HEK293 (cell line): Measurements from ENCODE around the gene PSG7.
"Not testable (repeated sequence)": the region's sequence is repeated elsewhere in the genome, so short reads cannot be mapped to it uniquely, and the experiment has no call there.

Experiments used
- CTCF ChIP-seq: fragments of 450-650 bp; formaldehyde crosslinking; IDR thresholded peaks from 2 replicates; pipeline ENCODE4 v1.5.1; 2016; ENCODE audit warnings: missing biosample characterization, missing genetic modification characterization
- HOXA7 ChIP-seq: sonication (generic); formaldehyde crosslinking; IDR thresholded peaks from 2 replicates; pipeline ENCODE4 v1.8.1; 2022; ENCODE audit warnings: missing genetic modification reagents, borderline replicate concordance
- PRDM1 ChIP-seq: fragments of 450-650 bp; formaldehyde crosslinking; IDR thresholded peaks from 2 replicates; pipeline ENCODE4; 2016; ENCODE audit warnings: missing biosample characterization, missing genetic modification characterization
- ZNF10 ChIP-seq: fragments of 450-650 bp; formaldehyde crosslinking; IDR thresholded peaks from 2 replicates; pipeline ENCODE4 v1.5.1; 2017; ENCODE audit warnings: missing biosample characterization, missing genetic modification characterization
- ZNF121 ChIP-seq: fragments of 450-650 bp; formaldehyde crosslinking; IDR thresholded peaks from 2 replicates; pipeline ENCODE4 v1.5.1; 2016; ENCODE audit warnings: missing biosample characterization, missing genetic modification characterization
- ZNF16 ChIP-seq: fragments of 450-650 bp; formaldehyde crosslinking; IDR thresholded peaks from 2 replicates; pipeline ENCODE4 v1.5.1; 2016; ENCODE audit warnings: low read depth, missing biosample characterization, missing genetic modification characterization
- ZNF311 ChIP-seq: fragments of 450-650 bp; formaldehyde crosslinking; IDR thresholded peaks from 2 replicates; pipeline ENCODE4 v1.5.1; 2017; ENCODE audit warnings: missing biosample characterization, missing genetic modification characterization, borderline replicate concordance
- ZNF366 ChIP-seq: fragments of 450-650 bp; formaldehyde crosslinking; conservative IDR thresholded peaks from 2 replicates; pipeline ENCODE4 v1.5.1; 2016; ENCODE audit warnings: missing biosample characterization, missing genetic modification characterization
- TF ChIP-seq, protein P1 (sequence below): fragments of 450-650 bp; formaldehyde crosslinking; conservative IDR thresholded peaks from 2 replicates; pipeline ENCODE4 v1.5.1; 2016; ENCODE audit warnings: low read depth, missing biosample characterization, missing genetic modification characterization

DNA sequence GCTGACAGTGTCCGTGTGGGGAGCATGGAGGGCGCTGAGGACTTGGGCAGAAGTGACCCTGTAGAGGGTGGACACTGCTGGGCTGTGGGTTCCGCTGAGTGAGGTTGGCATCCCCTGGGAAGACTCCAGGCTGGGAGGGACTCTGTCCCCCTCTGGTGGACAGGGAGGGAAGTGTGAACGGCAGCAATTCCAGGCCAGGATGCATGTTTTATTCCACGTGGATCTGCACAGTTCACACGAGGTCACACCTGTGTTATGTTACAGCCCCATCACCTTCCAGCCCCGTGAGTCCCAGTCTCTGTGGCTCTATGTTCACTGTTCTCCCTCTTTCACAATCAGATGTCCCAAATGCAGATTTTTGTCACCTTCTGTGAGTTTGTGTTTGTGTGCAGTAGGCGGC lies 55.7 kb downstream of the PSG7 start:
- TF ChIP-seq CTCF; HOXA7 (CRISPR knock-in tag); ZNF366; PRDM1 (tag by site-specific recombination); ZNF16 (tag by site-specific recombination); ZNF121 (tag by site-specific recombination); ZNF311 (tag by site-specific recombination); ZNF10 (tag by site-specific recombination): not testable (repeated sequence)
- TF ChIP-seq, protein P1, sequence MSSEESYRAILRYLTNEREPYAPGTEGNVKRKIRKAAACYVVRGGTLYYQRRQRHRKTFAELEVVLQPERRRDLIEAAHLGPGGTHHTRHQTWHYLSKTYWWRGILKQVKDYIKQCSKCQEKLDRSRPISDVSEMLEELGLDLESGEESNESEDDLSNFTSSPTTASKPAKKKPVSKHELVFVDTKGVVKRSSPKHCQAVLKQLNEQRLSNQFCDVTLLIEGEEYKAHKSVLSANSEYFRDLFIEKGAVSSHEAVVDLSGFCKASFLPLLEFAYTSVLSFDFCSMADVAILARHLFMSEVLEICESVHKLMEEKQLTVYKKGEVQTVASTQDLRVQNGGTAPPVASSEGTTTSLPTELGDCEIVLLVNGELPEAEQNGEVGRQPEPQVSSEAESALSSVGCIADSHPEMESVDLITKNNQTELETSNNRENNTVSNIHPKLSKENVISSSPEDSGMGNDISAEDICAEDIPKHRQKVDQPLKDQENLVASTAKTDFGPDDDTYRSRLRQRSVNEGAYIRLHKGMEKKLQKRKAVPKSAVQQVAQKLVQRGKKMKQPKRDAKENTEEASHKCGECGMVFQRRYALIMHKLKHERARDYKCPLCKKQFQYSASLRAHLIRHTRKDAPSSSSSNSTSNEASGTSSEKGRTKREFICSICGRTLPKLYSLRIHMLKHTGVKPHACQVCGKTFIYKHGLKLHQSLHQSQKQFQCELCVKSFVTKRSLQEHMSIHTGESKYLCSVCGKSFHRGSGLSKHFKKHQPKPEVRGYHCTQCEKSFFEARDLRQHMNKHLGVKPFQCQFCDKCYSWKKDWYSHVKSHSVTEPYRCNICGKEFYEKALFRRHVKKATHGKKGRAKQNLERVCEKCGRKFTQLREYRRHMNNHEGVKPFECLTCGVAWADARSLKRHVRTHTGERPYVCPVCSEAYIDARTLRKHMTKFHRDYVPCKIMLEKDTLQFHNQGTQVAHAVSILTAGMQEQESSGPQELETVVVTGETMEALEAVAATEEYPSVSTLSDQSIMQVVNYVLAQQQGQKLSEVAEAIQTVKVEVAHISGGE: not testable (repeated sequence)
